ENCODE data around the gene INO80B.

INO80B gene

DNA sequence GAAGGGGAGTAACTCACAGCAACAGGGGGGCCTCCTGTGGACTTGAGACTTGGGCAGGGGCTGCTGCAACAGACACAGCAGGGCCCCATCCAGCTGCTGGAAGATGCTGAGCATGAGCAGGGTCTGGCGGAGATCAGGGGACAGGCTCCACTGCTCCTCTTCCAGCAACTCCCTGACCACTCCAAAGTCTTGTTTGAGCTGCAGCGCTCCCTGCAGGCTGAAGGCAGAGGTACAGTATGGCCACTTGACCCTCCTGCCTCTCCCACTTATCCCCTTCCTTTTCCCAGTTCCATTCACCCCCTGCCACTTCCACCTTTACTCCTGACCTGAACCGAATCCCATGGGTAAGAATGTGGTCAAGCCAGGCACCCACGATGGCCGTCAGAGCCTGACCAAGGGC, 20.0 kb downstream of the INO80B start:
- in situ Hi-C loops (cut with MboI; ENCODE audit: low sequenced_read_pairs), result loop anchor here (25.0 kb wide), 1 partner anchor 112 kb away; no protein-coding TSS in a partner anchor

DNA sequence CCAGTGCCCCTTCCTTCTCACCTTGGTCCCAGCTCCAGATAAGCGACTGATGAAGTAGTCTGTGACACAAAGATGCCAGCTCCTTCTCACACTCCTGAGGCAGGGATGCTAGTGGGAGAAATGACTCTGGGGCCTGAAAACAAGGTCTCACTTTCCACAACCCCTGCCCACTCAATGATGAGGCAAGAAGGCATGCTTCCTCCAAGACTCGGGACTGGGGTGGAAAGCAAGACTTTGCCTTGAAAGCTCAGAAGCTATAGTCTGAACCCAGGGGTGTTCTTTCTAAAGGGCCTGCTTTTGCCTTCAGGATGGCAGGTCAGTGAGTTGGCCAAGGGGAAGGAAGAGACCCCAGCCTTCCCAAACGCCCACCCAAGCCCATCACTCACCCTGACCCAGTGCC, 26.5 kb downstream of the INO80B start:
- in situ Hi-C loops (cut with MboI; ENCODE audit: low sequenced_read_pairs), result loop anchor here (25.0 kb wide), 1 partner anchor 106 kb away; no protein-coding TSS in a partner anchor

DNA sequence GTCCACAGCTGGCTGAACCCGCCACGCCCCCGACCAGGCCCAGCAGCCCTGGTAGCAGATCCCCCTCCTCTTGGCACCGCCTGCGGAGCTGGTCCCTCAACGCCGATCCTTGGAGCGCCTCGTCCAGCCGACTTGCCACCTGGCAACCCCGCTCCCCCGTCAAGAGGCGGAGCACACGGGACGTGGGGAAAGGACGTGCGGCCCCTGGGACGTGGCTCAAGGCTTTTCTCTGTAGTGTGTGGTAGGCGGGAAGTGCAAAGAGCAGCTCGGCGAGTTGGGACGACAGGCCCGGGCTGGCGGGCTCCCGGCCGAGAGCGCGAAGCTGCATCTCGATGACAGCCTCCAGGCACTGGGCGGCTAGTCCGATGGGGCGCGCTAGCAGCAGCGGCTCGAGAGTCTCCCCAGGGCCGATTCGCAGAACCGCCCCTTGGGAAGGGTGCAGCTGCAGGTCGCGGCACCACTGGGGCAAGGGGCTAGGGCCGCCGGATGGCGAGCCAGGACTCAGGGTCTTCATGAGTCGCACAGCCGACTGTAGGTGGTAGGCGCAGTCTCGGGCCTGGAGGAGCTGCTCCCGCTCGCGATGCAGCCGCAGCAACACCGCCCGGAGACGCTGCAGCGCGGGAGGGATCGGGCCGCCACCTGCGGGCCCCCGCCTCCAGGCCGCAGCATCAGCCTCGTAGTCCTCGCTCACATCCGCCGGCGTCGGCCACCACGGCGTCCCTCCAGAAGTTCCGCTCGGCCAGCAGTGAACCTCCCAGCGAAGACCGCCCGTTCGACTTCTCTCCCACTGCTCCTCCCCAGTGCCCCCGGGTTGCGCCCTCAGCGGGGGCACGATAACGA, 27.3 kb downstream of the INO80B start:
- in situ Hi-C loops (cut with MboI; ENCODE audit: low sequenced_read_pairs), result loop anchor here (25.0 kb wide), 1 partner anchor 105 kb away; no protein-coding TSS in a partner anchor

DNA sequence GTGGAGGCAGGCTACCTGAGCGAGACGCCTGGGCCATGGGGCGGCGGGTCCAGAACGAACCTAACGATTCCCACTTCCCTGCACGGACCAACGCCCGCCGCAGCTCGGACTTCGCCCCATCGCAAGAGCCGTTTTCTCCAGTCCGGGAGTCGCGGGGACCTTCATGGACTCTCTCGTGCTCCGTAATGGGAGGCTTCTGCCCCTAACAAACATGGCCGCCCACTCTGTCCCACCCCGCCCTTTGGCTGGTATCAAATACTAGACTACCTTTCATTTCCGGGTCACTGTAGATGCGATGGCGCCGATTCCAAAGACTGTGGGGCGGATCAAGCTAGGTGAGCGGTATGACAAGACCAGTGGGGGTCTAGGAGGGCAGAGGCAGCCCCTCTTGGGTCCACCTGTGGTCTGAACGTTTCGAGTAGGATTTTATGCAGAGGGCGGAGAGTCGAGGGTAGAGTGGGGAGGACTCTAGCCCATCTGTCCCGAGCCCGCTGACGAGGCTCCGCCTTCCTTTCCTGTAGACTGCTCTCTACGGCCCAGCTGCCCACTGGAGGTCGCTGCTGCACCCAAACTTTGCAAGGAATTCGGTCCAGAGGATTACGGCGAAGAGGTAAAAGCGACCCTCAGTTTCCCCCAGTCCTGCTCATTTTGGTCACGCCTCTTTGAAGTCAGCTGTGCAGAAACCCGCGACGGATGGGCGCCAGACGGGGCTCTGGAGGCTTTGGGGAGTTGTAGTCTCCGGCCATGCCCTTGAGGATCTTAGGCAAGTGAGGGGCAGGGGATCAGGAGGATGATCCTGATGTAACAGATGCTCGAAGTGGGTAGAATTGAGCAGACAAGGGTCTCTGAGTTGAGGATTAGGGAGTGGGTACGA, 28.2 kb downstream of the INO80B start, which contains the start of the genes CCDC142 and TTC31:
Gene CCDC142, minus strand, starts transcription at position 198 of the 874 bp plus-strand sequence. Its CDS starts 161 bp downstream, at position 37.
Gene TTC31, plus strand, starts transcription at position 281 of the 874 bp plus-strand sequence. Its CDS starts 15 bp downstream, at position 296.
- in situ Hi-C loops (cut with MboI; ENCODE audit: low sequenced_read_pairs), result loop anchor here (25.0 kb wide), 1 partner anchor 104 kb away; no protein-coding TSS in a partner anchor

DNA sequence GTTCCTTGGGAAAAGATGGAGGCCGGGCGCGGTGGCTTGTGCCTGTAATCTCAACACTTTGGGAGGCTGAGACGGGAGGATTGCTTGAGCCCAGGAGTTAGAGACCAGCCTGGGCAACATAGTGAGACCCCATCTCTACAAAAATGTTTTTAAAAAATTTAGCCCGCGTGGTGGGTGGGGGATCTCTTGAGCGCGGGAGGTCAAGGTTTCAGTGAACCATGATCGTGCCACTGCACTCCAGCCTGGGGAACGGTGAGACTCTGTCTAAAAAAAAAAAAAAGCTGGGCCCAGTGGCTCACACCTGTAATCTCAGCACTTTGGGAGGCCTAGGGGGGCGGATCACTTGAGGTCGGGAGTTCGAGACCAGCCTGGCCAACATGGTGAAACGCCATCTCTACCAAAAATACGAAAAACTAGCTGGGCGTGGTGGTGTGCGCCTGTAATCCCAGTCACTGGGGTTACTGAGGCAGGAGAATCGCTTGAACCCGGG, 28.8 kb downstream of the INO80B start:
- in situ Hi-C loops (cut with MboI; ENCODE audit: low sequenced_read_pairs), result loop anchor here (25.0 kb wide), 1 partner anchor 104 kb away; no protein-coding TSS in a partner anchor

DNA sequence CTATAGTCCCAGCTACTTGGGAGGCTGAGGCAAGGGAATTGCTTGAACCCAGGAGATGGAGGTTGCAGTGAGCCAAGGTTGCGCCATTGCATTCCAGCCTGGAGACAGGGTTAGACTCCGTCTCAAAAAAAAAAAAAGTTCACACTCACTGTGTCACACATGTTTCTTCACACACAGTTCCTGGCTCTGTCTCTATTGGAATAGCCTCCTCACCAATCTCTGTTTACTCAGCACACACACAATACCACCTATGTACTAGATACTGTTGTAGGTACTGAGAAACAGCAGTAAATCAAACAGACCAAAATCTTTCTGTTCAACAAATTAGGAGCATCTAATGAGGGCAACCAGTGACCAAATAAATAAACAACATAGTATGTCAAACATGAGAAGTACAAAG, 31.3 kb downstream of the INO80B start:
- in situ Hi-C loops (cut with MboI; ENCODE audit: low sequenced_read_pairs), result loop anchor here (25.0 kb wide), 1 partner anchor 101 kb away; no protein-coding TSS in a partner anchor

DNA sequence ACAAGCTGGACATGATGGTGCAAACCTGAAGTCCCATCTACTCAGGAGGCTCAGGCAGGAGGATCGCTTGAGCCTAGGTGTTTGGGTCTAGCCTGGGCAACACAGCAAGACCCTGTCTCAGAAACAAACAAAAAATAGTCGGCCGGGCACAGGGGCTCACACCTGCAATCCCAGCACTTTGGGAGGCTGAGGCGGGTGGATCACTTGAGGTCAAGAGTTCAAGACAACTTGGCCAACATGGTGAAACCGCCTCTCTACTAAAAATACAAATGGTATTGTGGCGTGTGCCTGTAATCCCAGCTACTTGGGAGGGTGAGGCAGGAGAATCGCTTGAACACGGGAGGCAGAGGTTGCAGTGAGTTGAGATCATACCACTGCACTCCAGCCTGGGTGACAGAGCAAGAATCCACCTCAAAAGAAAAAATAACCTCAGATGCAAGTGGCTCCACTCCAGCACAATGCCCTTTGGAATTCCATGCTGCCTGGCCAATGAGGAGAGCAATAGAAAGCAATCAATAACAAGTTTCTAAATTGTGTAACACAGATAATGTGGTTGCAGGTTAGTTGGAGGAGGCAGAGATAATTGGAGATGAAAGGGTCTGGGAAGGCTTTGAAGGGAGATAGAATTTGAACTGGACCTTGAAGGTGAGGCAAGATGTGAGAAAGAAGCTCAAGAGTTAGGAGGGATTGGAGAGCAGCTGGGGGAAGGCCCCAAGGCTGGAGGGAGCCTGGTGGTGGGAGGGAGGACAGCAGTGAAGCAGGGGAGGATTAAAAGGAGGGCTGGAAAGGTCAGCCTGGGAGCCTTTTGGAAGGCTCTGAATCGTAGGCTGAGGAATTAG, 34.0 kb downstream of the INO80B start:
- in situ Hi-C loops (cut with MboI; ENCODE audit: low sequenced_read_pairs), result loop anchor here (25.0 kb wide), 1 partner anchor 98 kb away; no protein-coding TSS in a partner anchor

DNA sequence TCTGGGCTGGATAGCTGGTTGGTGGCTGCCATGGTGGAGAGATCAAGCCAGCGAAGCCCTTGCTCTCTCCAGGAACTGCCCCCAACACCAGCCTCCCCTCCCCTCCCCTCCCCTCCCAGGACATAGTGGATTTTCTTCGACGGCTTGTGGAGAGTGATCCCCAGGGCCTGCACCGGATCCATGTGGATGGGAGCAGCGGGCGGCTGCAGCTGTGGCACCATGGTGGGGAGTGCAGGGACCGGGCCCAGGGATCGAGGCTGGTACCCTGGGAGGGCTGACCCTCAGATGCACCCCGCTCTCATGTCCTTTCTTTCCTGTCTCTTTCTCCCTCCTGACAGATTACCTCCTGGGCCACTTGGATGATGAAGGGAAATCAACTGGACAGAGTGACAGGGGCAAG, 35.0 kb downstream of the INO80B start:
- in situ Hi-C loops (cut with MboI; ENCODE audit: low sequenced_read_pairs), result loop anchor here (25.0 kb wide), 1 partner anchor 97 kb away; no protein-coding TSS in a partner anchor

DNA sequence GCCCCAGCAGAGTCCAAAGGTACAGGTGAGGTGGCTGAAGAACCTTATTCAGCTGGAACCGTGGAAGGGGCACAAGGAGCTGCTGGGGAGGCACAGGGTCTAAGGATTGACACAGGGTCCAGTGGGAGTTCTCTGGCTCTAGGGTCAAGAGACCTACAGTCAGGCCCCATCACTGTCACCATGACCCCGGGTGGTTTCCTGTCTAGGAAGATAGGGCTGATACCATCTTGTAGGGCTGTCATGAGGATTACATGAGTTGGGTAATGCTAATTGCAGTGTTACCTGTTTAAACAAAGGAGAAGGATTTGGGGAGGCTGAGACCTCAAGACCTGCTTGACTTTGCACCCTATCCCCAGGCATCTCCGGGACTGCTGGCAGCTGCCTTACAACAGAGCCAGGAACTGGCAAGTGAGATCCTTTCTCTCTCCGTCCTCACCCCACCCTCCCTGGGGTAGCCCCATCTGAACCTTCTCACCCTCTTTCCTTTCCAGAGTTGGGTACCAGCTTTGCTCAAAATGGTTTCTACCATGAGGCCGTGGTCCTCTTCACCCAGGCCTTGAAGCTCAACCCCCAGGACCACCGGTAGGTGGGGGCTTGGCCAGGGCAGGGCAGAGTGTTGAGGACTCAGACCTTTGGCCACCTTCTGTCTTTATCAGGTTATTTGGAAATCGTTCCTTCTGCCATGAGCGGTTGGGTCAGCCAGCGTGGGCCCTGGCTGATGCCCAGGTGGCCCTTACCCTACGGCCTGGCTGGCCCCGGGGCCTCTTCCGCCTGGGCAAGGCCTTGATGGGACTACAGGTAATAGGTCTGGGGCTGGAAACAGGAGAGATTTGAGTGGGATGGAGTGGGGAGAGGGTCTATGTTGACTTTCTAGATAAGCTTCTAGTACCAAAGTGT, 37.0 kb downstream of the INO80B start:
- in situ Hi-C loops (cut with MboI; ENCODE audit: low sequenced_read_pairs), result loop anchor here (25.0 kb wide), 1 partner anchor 95 kb away; no protein-coding TSS in a partner anchor

DNA sequence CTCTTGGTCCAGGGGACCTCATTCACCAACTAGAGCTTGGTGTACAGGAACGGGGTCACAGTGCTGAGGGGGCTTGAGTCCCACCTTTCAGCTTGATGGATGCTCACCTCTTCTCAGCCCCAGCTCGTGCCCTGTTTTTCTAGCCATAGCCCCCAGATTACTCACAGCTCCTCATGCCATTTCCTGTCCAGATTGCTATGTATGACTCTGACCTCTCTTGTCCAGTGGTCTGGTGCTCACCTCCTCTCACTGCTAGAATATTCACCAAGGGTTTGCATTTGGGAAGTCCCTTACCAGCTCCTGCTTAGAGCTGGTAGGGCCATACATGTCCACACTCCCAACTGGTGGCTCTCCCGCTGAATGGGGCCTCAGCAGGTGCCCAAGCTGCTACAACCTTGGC, 38.7 kb downstream of the INO80B start:
- in situ Hi-C loops (cut with MboI; ENCODE audit: low sequenced_read_pairs), result loop anchor here (25.0 kb wide), 1 partner anchor 94 kb away; no protein-coding TSS in a partner anchor

DNA sequence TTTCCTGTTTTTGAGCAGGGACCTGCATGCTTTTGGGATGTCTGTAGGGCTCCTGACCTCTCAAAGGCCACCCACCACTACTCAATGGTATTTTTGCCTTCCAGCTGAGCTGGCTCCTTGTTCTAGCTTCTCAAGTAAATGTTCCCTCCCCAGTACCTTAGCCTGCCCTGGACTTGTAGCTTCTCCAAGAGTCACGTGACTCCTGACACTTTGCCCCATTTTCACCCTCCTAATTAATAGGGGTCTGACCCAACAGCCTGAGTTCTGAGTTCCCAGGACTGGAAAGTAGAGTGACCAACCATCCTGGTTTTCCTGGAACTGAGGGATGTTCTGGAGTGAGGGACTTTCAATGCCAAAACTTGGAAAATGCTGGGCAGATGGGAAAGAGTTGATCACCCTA, 40.6 kb downstream of the INO80B start:
- in situ Hi-C loops (cut with MboI; ENCODE audit: low sequenced_read_pairs), result loop anchor here (25.0 kb wide), 1 partner anchor 92 kb away; no protein-coding TSS in a partner anchor

DNA sequence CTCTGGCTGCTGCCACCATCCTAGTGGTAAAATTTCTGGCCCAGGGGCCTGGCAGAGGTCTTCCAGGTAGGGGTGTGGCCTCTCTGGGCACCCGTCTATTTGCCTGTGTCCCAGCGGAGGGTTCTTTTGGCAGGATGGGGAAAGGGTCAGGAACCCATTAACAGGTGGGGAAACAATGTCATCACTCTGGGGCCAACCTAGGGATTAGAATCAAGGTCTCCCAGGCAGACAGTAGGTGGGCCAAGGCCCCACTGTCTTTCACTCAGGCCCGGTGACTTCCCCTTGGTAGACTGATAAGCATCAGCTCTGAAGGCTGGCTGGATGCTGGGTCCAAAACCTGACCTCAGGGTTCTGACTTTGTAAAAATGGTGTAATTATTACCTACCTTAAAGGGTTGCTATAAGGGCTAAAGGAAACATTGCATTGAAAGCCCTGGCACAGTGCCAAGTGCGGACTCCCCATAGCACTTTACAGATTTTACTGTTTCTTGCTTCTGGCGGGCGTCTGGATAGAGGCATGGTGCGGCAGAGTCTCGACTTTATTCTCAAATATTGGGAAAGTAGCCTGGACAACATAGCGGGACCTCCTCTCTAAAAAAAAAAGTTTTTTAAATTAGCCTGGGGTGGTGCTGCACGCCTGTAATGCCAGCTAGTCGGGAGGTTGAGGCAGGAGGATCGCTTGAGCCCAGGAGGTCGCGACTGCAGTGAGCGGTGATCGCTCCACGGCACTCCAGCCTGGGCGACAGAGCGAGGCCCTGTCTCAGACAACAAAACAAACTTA, 42.3 kb downstream of the INO80B start:
- in situ Hi-C loops (cut with MboI; ENCODE audit: low sequenced_read_pairs), result loop anchor here (25.0 kb wide), 1 partner anchor 90 kb away; no protein-coding TSS in a partner anchor

DNA sequence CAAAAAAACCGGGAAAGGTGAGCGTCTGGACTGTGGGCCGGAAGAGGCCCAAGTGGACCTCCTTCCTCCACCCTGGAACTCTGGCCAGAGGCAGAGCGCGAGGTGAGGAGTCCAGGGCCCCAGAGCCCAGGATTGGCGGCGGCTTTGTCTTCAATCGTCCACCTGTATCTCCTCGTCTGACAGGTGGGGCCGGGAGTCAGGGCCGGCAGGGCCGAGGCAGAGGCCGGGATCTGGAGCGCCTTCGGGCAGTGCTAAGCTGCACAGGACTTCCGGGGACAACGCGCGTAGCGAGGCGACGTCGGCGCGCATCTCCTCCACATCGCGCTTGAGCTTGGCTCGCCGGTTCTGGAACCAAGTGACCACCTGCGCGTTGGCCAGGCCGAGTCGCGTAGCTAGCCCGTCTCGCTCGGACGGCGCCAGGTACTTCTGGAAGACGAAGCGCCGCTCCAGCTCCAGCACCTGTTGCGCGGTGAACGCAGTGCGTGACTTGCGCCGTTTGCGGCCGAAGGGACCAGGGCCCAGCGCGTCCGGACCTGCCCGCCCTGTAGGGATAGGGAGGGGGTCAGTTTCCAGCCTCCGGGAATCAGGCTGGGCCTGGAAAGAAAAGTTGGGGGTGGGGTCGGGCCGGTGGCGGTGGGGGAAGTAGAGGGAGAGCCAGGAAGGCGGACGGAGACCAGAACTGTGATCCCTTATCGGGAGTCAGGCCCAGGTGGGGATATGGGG, 43.1 kb downstream of the INO80B start:
- in situ Hi-C loops (cut with MboI; ENCODE audit: low sequenced_read_pairs), result loop anchor here (25.0 kb wide), 1 partner anchor 89 kb away; no protein-coding TSS in a partner anchor

DNA sequence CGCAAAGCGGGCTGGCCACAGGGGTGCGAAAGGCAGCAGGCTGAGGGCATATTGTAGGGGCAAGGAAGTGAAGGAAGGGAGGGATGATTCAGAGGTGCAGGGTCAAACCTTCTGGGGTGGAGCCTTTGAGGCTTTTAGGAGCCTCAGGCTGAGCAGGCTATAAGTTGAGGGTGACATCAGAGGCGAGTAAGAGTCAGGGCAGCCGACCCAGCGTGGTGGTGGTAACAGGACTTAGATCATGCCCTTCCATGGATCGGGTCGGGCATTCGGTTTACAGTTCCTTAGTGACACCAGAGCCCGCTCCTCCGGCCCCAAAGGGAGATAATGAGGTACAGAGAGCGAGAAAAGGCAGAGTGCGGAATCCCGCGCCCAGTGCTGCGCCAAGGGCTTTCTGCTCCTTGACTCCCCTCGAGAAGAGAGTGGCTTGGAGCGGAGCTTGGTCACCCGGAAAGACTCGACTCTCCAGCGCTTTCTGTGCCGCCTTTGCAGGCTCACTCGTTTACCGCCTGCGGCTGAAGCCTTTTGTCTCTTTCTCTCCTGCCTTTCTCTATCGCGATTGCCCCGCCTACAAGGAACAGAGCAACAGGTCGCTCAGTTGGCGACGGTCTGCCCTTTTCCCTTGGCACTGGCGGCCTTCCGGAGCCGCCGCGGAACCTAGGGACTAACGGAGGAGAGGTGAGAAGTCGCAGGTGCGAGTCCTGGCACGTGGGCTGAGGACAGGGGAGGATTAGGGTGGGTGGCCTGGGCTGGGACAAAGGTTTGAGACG, 43.8 kb downstream of the INO80B start:
- in situ Hi-C loops (cut with MboI; ENCODE audit: low sequenced_read_pairs), result loop anchor here (25.0 kb wide), 1 partner anchor 89 kb away; no protein-coding TSS in a partner anchor

DNA sequence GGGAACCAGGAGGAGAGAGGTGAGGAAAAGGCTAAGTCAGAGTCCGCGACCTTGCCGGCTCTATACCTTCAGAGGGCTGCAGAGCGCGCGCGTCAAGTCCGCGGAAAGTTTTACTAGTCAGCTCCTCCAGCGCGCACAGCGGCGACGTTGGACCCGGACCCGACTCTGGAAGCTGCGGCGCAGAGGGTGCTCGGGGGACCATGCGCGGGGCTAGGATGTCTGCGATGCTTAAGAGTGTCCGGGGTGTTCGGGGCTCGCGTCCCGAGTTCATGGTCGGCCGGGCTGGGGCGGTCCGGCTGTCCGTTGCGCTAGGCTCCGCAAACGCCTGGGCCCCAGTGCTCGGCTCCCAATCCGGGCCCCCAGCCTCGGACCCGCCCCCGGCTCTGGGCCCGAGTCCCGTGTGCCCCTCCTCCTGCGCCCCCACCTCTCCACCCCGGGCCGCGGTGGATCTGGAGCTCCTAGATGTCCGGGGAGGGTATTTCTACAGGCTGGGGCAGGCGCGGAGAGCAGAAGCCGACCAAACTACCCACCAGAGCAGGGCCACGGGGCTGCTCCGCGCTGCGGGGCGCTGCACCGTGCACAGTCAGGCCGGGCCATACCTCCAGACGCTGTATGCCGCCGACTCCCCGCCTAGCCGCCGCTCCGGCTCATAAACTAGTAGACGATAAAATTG, 44.5 kb downstream of the INO80B start, which contains the start of gene LBX2:
Gene LBX2, minus strand, starts transcription at position 337 of the 673 bp plus-strand sequence. Its CDS starts 66 bp downstream, at position 271.
- in situ Hi-C loops (cut with MboI; ENCODE audit: low sequenced_read_pairs), result loop anchor here (25.0 kb wide), 1 partner anchor 88 kb away; no protein-coding TSS in a partner anchor

Measured in HL-60/S4 treated with phorbol 12-myristate 13-acetate at 8.2 ng/mL for 4 days and 3 days (cell line).